ENCODE measurements around the gene SHBG. TPM values are rescaled to one million over a fixed set of nuclear protein-coding genes. Genes with fewer than 3 reads are reported as not detected.

The SHBG gene
- total and polyA plus RNA-seq, 2 of the 8 experiments (the other 6 are each of a cell fraction or from before 2014, with no cell fraction given): 1.1 to 1.2 TPM

- no peak for TF ChIP-seq ASH2L (IDR thresholded peaks at IDR 0.05; ENCODE audit: low read length)
- TF ChIP-seq ZNF274 (IDR thresholded peaks at IDR 0.05; ENCODE audit: borderline replicate concordance, extremely low read depth, low read length): no peak
- TF ChIP-seq CREB1 (IDR thresholded peaks at IDR 0.05): no peak
- TF ChIP-seq USF2 (IDR thresholded peaks at IDR 0.05; ENCODE audit: low read length): no peak
- no peak for TF ChIP-seq BCL11A (IDR thresholded peaks at IDR 0.05; ENCODE audit: low read depth in 2 of 2, low read length in 2 of 2)
- TF ChIP-seq MAX (IDR thresholded peaks at IDR 0.05): no peak
- TF ChIP-seq MAFK (IDR thresholded peaks at IDR 0.05; ENCODE audit: low read depth, low read length): no peak
- no peak for TF ChIP-seq SIX5 (IDR thresholded peaks at IDR 0.05; ENCODE audit: low read depth, low read length)
- no peak for TF ChIP-seq EP300 (IDR thresholded peaks at IDR 0.05; ENCODE audit: borderline replicate concordance in 1 of 2, low read depth in 2 of 2, low read length in 2 of 2)
These were observed 1.8 kb downstream of the SHBG start (continued) for GRCh38 chr17:7631398-7632380.
